Forelimb muscle (tissue), 1 donor: ENCODE results near the gene GSG1L. TPM values are rescaled to one million over a fixed set of nuclear protein-coding genes. Genes with fewer than 3 reads are reported as not detected.

Source experiments
- DNase-seq: peaks from one replicate; pipeline ENCODE4 v3.0.0-alpha.2; 2013; ENCODE audit warnings: low read depth
- polyA plus RNA-seq: library from polyadenylated mRNA; unstranded; fragments of 120-200 nt; gene quantifications from one replicate; pipeline ENCODE4 v1.2.1, GENCODE V29; 2013; ENCODE audit not compliant: insufficient read length

GSG1L gene
- polyA plus RNA-seq, 1 donor: 2.0 TPM

- no peak for DNase-seq
Observed at GRCh38 chr16:27791404-27791719, 272.2 kb downstream of the GSG1L start.

GRCh38 chr16:27790546-27791403 is 272.7 kb downstream of the GSG1L start:
- DNase-seq: no peak

GRCh38 chr16:27789595-27790241 is 273.8 kb downstream of the GSG1L start:
- no peak for DNase-seq

- DNase-seq: no peak
Observed at GRCh38 chr16:27789150-27789549, 274.4 kb downstream of the GSG1L start.

GRCh38 chr16:27787665-27788064 is 275.8 kb downstream of the GSG1L start:
- DNase-seq: no peak

- no peak for DNase-seq
Observed at GRCh38 chr16:27786923-27787625, 276.4 kb downstream of the GSG1L start.

GRCh38 chr16:27786221-27786922 is 277.1 kb downstream of the GSG1L start:
- no peak for DNase-seq

- no peak for DNase-seq
Observed at GRCh38 chr16:27785307-27785678, 278.2 kb downstream of the GSG1L start.

- DNase-seq: no peak
Observed at GRCh38 chr16:27784351-27785306, 278.9 kb downstream of the GSG1L start.

- DNase-seq: no peak
Observed at GRCh38 chr16:27781981-27782880, 281.3 kb downstream of the GSG1L start.

- DNase-seq: peak; percentile 25
Observed at GRCh38 chr16:27781195-27781524, 282.4 kb downstream of the GSG1L start.

GRCh38 chr16:27780468-27781194 is 282.9 kb downstream of the GSG1L start:
- DNase-seq: no peak

GRCh38 chr16:27779641-27780164 is 283.8 kb downstream of the GSG1L start:
- DNase-seq: peak; percentile 22

- DNase-seq: no peak
Observed at GRCh38 chr16:27778926-27779570, 284.5 kb downstream of the GSG1L start.

GRCh38 chr16:27778171-27778925 is 285.2 kb downstream of the GSG1L start:
- no peak for DNase-seq

- DNase-seq: no peak
Observed at GRCh38 chr16:27777527-27777926, 286.0 kb downstream of the GSG1L start.

- DNase-seq: no peak
Observed at GRCh38 chr16:27776556-27777225, 286.8 kb downstream of the GSG1L start.
